HCT116 (cell line): ENCODE data around the gene CELF2. TPM values are rescaled to one million over a fixed set of nuclear protein-coding genes. Genes with fewer than 3 reads are reported as not detected.

Experiments used
- ATAC-seq: fragments of 200-7000 bp; cut with Tn5 transposase; 2 replicates; pipeline ENCODE4 v1.9.1; 2020; ENCODE audit warnings: mild to moderate bottlenecking, moderate library complexity
- BruUV-seq: library from RNA; stranded (reverse); fragments of 400-500 nt; replicated peaks from 2 replicates; lab custom pipeline; 2021; lab: Mats Ljungman, UMichigan
- CTCF ChIA-PET: fragments of 300-600 bp; sonication (Branson Sonifier 250); formaldehyde crosslinking; loops from one replicate; lab custom pipeline; 2021; ENCODE audit warnings: antibody characterized with exemption; lab: Charles Lee
- POLR2A ChIA-PET: fragments of 300-600, 350-600 bp; sonication (Branson Sonifier 250); formaldehyde crosslinking; loops from one replicate; lab custom pipeline; 2021; ENCODE audit warnings: antibody characterized with exemption; lab: Charles Lee
- RAD21 ChIA-PET, 2 experiments: fragments of 300-600 bp; sonication (Branson Sonifier 250); formaldehyde crosslinking; loops; one replicate each; lab custom pipeline; 2023; ENCODE audit warnings: low total read pairs in 2 of 2; ENCODE audit not compliant: uncharacterized antibody in 2 of 2, unreplicated experiment in 2 of 2, low non-redundant PET in 1 of 2; lab: Charles Lee
- DNase-seq: peaks from one replicate; pipeline ENCODE4 v3.0.0-alpha.2; 2010; ENCODE audit warnings: low read depth, low spot score
- H2AFZ ChIP-seq: fragments of 200-600 bp; shearing (Covaris generic), sonication (generic); 2 replicates; pipeline ENCODE4 v1.6.1; 2017; ENCODE audit warnings: low read depth, mixed run types, mixed read lengths, antibody characterized with exemption, low read length; ENCODE audit not compliant: poor library complexity, severe bottlenecking
- H3K27ac ChIP-seq: 2 replicates; pipeline ENCODE4 v1.5.1; 2012; ENCODE audit warnings: low read depth, low read length
- H3K27me3 ChIP-seq: fragments of 200-600 bp; sonication (generic); 2 replicates; pipeline ENCODE4 v1.6.1; 2016; ENCODE audit warnings: mixed run types, low read length, mixed read lengths; ENCODE audit not compliant: insufficient read depth
- H3K36me3 ChIP-seq, 2 experiments: fragments of 200-500 bp in 1 of 2; fragments of 200-600 bp in 1 of 2; sonication (Bioruptor generic) in 1 of 2; sonication (generic) in 1 of 2; 2 replicates each; pipeline versions ENCODE4 v1.5.1 to v1.6.1; 2014 to 2016; ENCODE audit warnings: low read length in 2 of 2, inconsistent platforms in 1 of 2, mixed read lengths in 1 of 2, mixed run types in 1 of 2; ENCODE audit not compliant: insufficient read depth in 2 of 2, control insufficient read depth in 1 of 2
- H3K4me1 ChIP-seq, 2 experiments: fragments of 200-600 bp in 1 of 2; sonication (generic) in 1 of 2; 2 replicates each; pipeline versions ENCODE4 v1.5.1 to v1.6.1; 2012 to 2017; ENCODE audit warnings: low read length in 2 of 2, inconsistent platforms in 1 of 2, mild to moderate bottlenecking in 1 of 2, mixed read lengths in 1 of 2, mixed run types in 1 of 2, moderate library complexity in 1 of 2; ENCODE audit not compliant: insufficient read depth in 2 of 2, control insufficient read depth in 1 of 2
- H3K4me2 ChIP-seq: fragments of 200-600 bp; sonication (generic); 2 replicates; pipeline ENCODE4 v1.6.1; 2017; ENCODE audit warnings: mixed run types, low read length, mixed read lengths
- H3K4me3 ChIP-seq, 2 experiments: fragments of 200-600 bp in 1 of 2; sonication (generic) in 1 of 2; replicated peaks in 1 of 2; 2 replicates each; pipeline ENCODE4 v1.5.1; 2011 to 2016; ENCODE audit warnings: low read length in 2 of 2, control low read depth in 1 of 2, low read depth in 1 of 2, mild to moderate bottlenecking in 1 of 2, mixed read lengths in 1 of 2, mixed run types in 1 of 2
- H3K79me2 ChIP-seq: fragments of 200-600 bp; sonication (generic); 2 replicates; pipeline ENCODE4 v1.6.1; 2017; ENCODE audit warnings: mild to moderate bottlenecking, mixed run types, low read length, moderate library complexity, mixed read lengths; ENCODE audit not compliant: insufficient read depth
- H3K9ac ChIP-seq: fragments of 200-600 bp; sonication (generic); 2 replicates; pipeline ENCODE4 v1.6.1; 2016; ENCODE audit warnings: low read length, mixed read lengths
- H3K9me2 ChIP-seq: fragments of 200-600 bp; sonication (generic), shearing (Covaris generic); 2 replicates; pipeline ENCODE4 v1.6.1; 2017; ENCODE audit warnings: mixed run types, mild to moderate bottlenecking, moderate library complexity; ENCODE audit not compliant: insufficient read depth
- H3K9me3 ChIP-seq, 2 experiments: fragments of 200-500 bp in 1 of 2; fragments of 200-600 bp in 1 of 2; sonication (Bioruptor generic) in 1 of 2; sonication (generic) in 1 of 2; 2 replicates each; pipeline ENCODE4 v1.6.1; 2014 to 2017; ENCODE audit warnings: low read length in 2 of 2, mixed read lengths in 2 of 2, inconsistent platforms in 1 of 2, low read depth in 1 of 2, mild to moderate bottlenecking in 1 of 2, mixed run types in 1 of 2, moderate library complexity in 1 of 2; ENCODE audit not compliant: control insufficient read depth in 1 of 2, insufficient read depth in 1 of 2
- H4K20me1 ChIP-seq: fragments of 200-600 bp; sonication (generic), shearing (Covaris generic); 2 replicates; pipeline ENCODE4 v1.6.1; 2017; ENCODE audit warnings: mixed run types, mild to moderate bottlenecking, moderate library complexity; ENCODE audit not compliant: insufficient read depth
- CTCF ChIP-seq, 3 experiments: fragments of 200-600 bp in 1 of 3; sonication (generic) in 1 of 3; IDR thresholded peaks in 2 of 3; conservative IDR thresholded peaks in 1 of 3; 2 replicates each; pipeline ENCODE4 v1.5.1; 2012 to 2017; ENCODE audit warnings: low read depth in 2 of 3, low read length in 2 of 3, antibody characterized with exemption in 1 of 3, borderline replicate concordance in 1 of 3, control low read depth in 1 of 3, mild to moderate bottlenecking in 1 of 3, mixed read lengths in 1 of 3, mixed run types in 1 of 3, moderate library complexity in 1 of 3; ENCODE audit not compliant: insufficient read depth in 1 of 3
- EGR1 ChIP-seq: IDR thresholded peaks from 2 replicates; pipeline ENCODE4 v1.6.1; 2012; ENCODE audit warnings: low read depth
- ELF1 ChIP-seq: IDR thresholded peaks from 2 replicates; pipeline ENCODE4 v1.6.1; 2012; ENCODE audit warnings: low read depth, borderline replicate concordance
- EZH2phosphoT487 ChIP-seq: fragments of 200-600 bp; IDR thresholded peaks from 2 replicates; pipeline ENCODE4 v1.6.1; 2018; ENCODE audit warnings: antibody characterized with exemption, borderline replicate concordance
- JUND ChIP-seq: IDR thresholded peaks from 2 replicates; pipeline ENCODE4 v1.6.1; 2012
- MAX ChIP-seq: IDR thresholded peaks from 2 replicates; pipeline ENCODE4 v1.6.1; 2012
- POLR2AphosphoS5 ChIP-seq: IDR thresholded peaks from 2 replicates; pipeline ENCODE4 v1.6.1; 2011; ENCODE audit warnings: mild to moderate bottlenecking, low read depth, low read length, moderate library complexity
- RAD21 ChIP-seq: IDR thresholded peaks from 2 replicates; pipeline ENCODE4 v1.6.1; 2012; ENCODE audit warnings: low read depth, mild to moderate bottlenecking
- REST ChIP-seq: IDR thresholded peaks from 2 replicates; pipeline ENCODE4 v1.6.1; 2012; ENCODE audit warnings: low read depth
- SIN3A ChIP-seq: IDR thresholded peaks from 2 replicates; pipeline ENCODE4 v1.6.1; 2012; ENCODE audit warnings: low read depth
- SP1 ChIP-seq: IDR thresholded peaks from 2 replicates; pipeline ENCODE4 v1.6.1; 2012; ENCODE audit warnings: low read depth
- SRF ChIP-seq: IDR thresholded peaks from 2 replicates; pipeline ENCODE4 v1.6.1; 2012; ENCODE audit warnings: low read depth
- TCF7L2 ChIP-seq: IDR thresholded peaks from 2 replicates; pipeline ENCODE4 v1.7.0; 2011; ENCODE audit warnings: borderline replicate concordance, inconsistent platforms; ENCODE audit not compliant: insufficient read depth, insufficient read length; ENCODE audit errors: extremely low read depth
- YY1 ChIP-seq: IDR thresholded peaks from 2 replicates; pipeline ENCODE4 v1.6.1; 2011; ENCODE audit warnings: low read length, low read depth, moderate library complexity, mild to moderate bottlenecking; ENCODE audit not compliant: insufficient replicate concordance; ENCODE audit errors: extremely low read depth
- ZBTB33 ChIP-seq: IDR thresholded peaks from 2 replicates; pipeline ENCODE4 v1.6.1; 2011; ENCODE audit warnings: mild to moderate bottlenecking, low read length, moderate library complexity; ENCODE audit not compliant: insufficient replicate concordance; ENCODE audit errors: extremely low read depth
- ZFX ChIP-seq: fragments of 450-650 bp; IDR thresholded peaks from 2 replicates; pipeline ENCODE4 v1.6.1; 2017
- ZNF274 ChIP-seq: fragments of 200-500 bp; sonication (Bioruptor generic); IDR thresholded peaks from 2 replicates; pipeline ENCODE4 v1.6.1; 2014; ENCODE audit warnings: mild to moderate bottlenecking, low read depth, low read length, inconsistent platforms
- intact Hi-C: fragments of 100-400 bp; cut with micrococcal nuclease; formaldehyde crosslinking; loops from 2 replicates; pipeline ENCODE4 v1.10.0; 2022
- total RNA-seq: library from RNA; stranded (reverse); gene quantifications from one replicate; pipeline ENCODE4 v1.2.1, GENCODE V29; 2021; ENCODE audit not compliant: unreplicated experiment

The CELF2 gene
- total RNA-seq, 1 experiment from 2014 or later, result 0.66 TPM

- H4K20me1 ChIP-seq, result no peaks in the 10 kb centered on the region
- no peaks in the 10 kb centered on the region for H3K79me2 ChIP-seq
- H3K4me3 ChIP-seq, result no peak overlapping the region
- no peak overlapping the region for H3K4me2 ChIP-seq
- intact Hi-C loops, result no loop called here
- no peaks in the 10 kb centered on the region for H3K9me2 ChIP-seq
- RAD21 ChIA-PET, result no interaction called here
- no peak overlapping the region for H3K9ac ChIP-seq
- CTCF ChIA-PET, result no interaction called here
- no peak for DNase-seq
- TF ChIP-seq ELF1 (no peak), SP1 (no peak), JUND (no peak), EZH2phosphoT487 (no peak), ZNF274 (no peak), RAD21 (no peak), ZBTB33 (no peak), SRF (no peak), EGR1 (no peak), POLR2AphosphoS5 (no peak), YY1 (no peak), SIN3A (no peak), REST (no peak), MAX (no peak), CTCF (IDR thresholded peaks at IDR 0.05 in 2 of 3, conservative IDR thresholded peaks at IDR 0.05 in 1 of 3; ENCODE audit: borderline replicate concordance in 1 of 3, insufficient read depth in 1 of 3, low read depth in 2 of 3, low read length in 2 of 3) (no peak), ZFX (no peak), TCF7L2 (no peak)
- H3K27me3 ChIP-seq, result 0 out of 2 replicates have a peak, but pooled peaks cover 10% of the 10 kb centered on the region
- H2AFZ ChIP-seq, result no peak overlapping the region
- H3K27ac ChIP-seq, result no peak overlapping the region
- H3K9me3 ChIP-seq, result no peaks in the 10 kb centered on the region
- no peak for ATAC-seq
- POLR2A ChIA-PET, result no interaction called here
- H3K36me3 ChIP-seq, result no peaks in the 10 kb centered on the region
- BruUV-seq, result no TSS peak
- no peaks in the 10 kb centered on the region for H3K4me1 ChIP-seq
These were observed 227.4 kb downstream of the CELF2 start for GRCh38 chr10:11245095-11245479.
